GM12878 (cell line): ENCODE data around the gene PHC2. TPM values are rescaled to one million over a fixed set of nuclear protein-coding genes. Genes with fewer than 3 reads are reported as not detected.

ENCODE experiments used
- CBX3 ChIP-seq: fragments of 200-600 bp; sonication (generic); IDR thresholded peaks from 2 replicates; pipeline ENCODE4 v1.6.1; 2016; ENCODE audit warnings: low read depth, borderline replicate concordance
- ETV6 ChIP-seq, 2 experiments: fragments of 450-650 bp in 1 of 2; IDR thresholded peaks in 1 of 2; conservative IDR thresholded peaks in 1 of 2; 2 replicates each; pipeline ENCODE4 v1.6.1; 2014; ENCODE audit warnings: antibody characterized with exemption in 1 of 2, borderline replicate concordance in 1 of 2, low read depth in 1 of 2, mild to moderate bottlenecking in 1 of 2, moderate library complexity in 1 of 2
- GABPA ChIP-seq: IDR thresholded peaks from 2 replicates; pipeline ENCODE4 v1.6.1; 2014; ENCODE audit warnings: antibody characterized with exemption, low read depth, mild to moderate bottlenecking, inconsistent platforms
- JUNB ChIP-seq: IDR thresholded peaks from 2 replicates; pipeline ENCODE4 v1.6.1; 2016; ENCODE audit warnings: antibody characterized with exemption, mild to moderate bottlenecking
- MEF2A ChIP-seq: IDR thresholded peaks from 2 replicates; pipeline ENCODE4 v1.6.1; 2011; ENCODE audit warnings: low read depth, mild to moderate bottlenecking, low read length, moderate library complexity; ENCODE audit not compliant: insufficient read depth
- MTA2 ChIP-seq: fragments of 450-650 bp; IDR thresholded peaks from 2 replicates; pipeline ENCODE4 v1.6.1; 2016; ENCODE audit warnings: low read depth, mild to moderate bottlenecking, moderate library complexity
- NBN ChIP-seq: fragments of 450-650 bp; IDR thresholded peaks from 2 replicates; pipeline ENCODE4 v1.6.1; 2016
- NR2F1 ChIP-seq: fragments of 450-650 bp; conservative IDR thresholded peaks from 2 replicates; pipeline ENCODE4 v1.6.1; 2017; ENCODE audit warnings: mild to moderate bottlenecking
- SIX5 ChIP-seq: IDR thresholded peaks from 2 replicates; pipeline ENCODE4 v1.6.1; 2011; ENCODE audit warnings: mild to moderate bottlenecking, low read depth, low read length, moderate library complexity; ENCODE audit not compliant: severe bottlenecking
- SREBF2 ChIP-seq: IDR thresholded peaks from 2 replicates; pipeline ENCODE4 v1.6.1; 2012; ENCODE audit warnings: mild to moderate bottlenecking, low read length
- ZBED1 ChIP-seq: IDR thresholded peaks from 2 replicates; pipeline ENCODE4 v1.6.1; 2016; ENCODE audit warnings: borderline replicate concordance
- polyA plus RNA-seq, 11 experiments: library from polyadenylated mRNA; depleted of rRNA in 4 of 11; unstranded in 6 of 11; stranded (reverse) in 5 of 11; fragments of >200 nt; fragmentation: Nextera tagmentation in 4 of 11; fragmentation: Illumina TruSeq in 1 of 11; extraction: Ambion mirVana in 4 of 11; extraction: Trizol in 1 of 11; gene quantifications; 1 replicate in 1 of 11; 2 replicates in 10 of 11; pipeline versions ENCODE4 v1.2.1 to v1.2.3, GENCODE V29; 2011 to 2016; ENCODE audit warnings: inconsistent platforms in 2 of 11, missing spikeins in 2 of 11, low read depth in 1 of 11
- total RNA-seq, 4 experiments: library from RNA; depleted of rRNA in 3 of 4; stranded (reverse); fragments of >200 nt in 3 of 4; fragmentation: Illumina TruSeq in 1 of 4; extraction: Trizol in 1 of 4; gene quantifications; 2 replicates each; pipeline versions ENCODE4 v1.2.1 to v1.2.3, GENCODE V29; 2013 to 2021
- TF ChIP-seq, protein P1 (sequence below): IDR thresholded peaks from 2 replicates; pipeline ENCODE4 v1.6.1; 2012; ENCODE audit warnings: low read length, inconsistent platforms
- TF ChIP-seq, protein P2 (sequence below): IDR thresholded peaks from 2 replicates; pipeline ENCODE4 v1.6.1; 2012; ENCODE audit warnings: low read depth, low read length, improper control_type of control experiment
- TF ChIP-seq, protein P3 (sequence below): fragments of 450-650 bp; IDR thresholded peaks from 2 replicates; pipeline ENCODE4 v1.6.1; 2017; ENCODE audit warnings: mild to moderate bottlenecking

PHC2 gene
- total and polyA plus RNA-seq, 10 of the 15 experiments (the other 5 are each of a cell fraction or from before 2014, with no cell fraction given), result 2.0 to 35.9 (median 16.4) TPM

DNA sequence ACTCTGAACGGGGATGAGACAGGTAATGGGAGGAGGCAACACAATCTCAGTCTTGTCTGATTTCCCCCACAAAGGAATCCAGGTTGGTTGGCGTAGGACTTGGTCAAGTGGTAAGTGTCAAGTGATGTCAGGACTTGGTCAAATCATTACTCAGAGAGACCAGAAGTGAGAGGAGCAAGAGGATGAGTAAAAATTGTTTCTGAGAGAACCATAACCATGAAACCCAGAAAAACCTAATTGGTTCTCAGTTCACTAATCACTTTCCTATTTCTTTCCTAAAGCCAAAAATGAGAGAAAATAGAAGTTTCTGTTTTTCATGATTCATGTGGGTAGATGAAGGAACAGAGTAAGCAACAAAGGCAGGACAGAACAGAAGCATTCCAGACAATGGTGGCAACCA, 5.0 kb downstream of the PHC2 start (continued):
- TF ChIP-seq MEF2A, result 0 out of 2 replicates have a peak, but pooled peaks have one; percentile 42
- TF ChIP-seq ZBED1, result no peak
- no peak for TF ChIP-seq NBN
- TF ChIP-seq SREBF2, result no peak
- TF ChIP-seq JUNB, result peak; percentile 55
- TF ChIP-seq, protein P1, sequence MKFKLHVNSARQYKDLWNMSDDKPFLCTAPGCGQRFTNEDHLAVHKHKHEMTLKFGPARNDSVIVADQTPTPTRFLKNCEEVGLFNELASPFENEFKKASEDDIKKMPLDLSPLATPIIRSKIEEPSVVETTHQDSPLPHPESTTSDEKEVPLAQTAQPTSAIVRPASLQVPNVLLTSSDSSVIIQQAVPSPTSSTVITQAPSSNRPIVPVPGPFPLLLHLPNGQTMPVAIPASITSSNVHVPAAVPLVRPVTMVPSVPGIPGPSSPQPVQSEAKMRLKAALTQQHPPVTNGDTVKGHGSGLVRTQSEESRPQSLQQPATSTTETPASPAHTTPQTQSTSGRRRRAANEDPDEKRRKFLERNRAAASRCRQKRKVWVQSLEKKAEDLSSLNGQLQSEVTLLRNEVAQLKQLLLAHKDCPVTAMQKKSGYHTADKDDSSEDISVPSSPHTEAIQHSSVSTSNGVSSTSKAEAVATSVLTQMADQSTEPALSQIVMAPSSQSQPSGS, result peak; percentile 55; the same call in 1 of the 2 replicates
- TF ChIP-seq, protein P2, sequence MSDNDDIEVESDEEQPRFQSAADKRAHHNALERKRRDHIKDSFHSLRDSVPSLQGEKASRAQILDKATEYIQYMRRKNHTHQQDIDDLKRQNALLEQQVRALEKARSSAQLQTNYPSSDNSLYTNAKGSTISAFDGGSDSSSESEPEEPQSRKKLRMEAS, result no peak
- TF ChIP-seq SIX5, result no peak
- TF ChIP-seq, protein P3, sequence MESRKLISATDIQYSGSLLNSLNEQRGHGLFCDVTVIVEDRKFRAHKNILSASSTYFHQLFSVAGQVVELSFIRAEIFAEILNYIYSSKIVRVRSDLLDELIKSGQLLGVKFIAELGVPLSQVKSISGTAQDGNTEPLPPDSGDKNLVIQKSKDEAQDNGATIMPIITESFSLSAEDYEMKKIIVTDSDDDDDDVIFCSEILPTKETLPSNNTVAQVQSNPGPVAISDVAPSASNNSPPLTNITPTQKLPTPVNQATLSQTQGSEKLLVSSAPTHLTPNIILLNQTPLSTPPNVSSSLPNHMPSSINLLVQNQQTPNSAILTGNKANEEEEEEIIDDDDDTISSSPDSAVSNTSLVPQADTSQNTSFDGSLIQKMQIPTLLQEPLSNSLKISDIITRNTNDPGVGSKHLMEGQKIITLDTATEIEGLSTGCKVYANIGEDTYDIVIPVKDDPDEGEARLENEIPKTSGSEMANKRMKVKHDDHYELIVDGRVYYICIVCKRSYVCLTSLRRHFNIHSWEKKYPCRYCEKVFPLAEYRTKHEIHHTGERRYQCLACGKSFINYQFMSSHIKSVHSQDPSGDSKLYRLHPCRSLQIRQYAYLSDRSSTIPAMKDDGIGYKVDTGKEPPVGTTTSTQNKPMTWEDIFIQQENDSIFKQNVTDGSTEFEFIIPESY, result no peak
- TF ChIP-seq GABPA, result no peak
- 0 out of 4 replicates have a peak, but pooled peaks of 1 of the 2 experiments have one; percentile 37 for TF ChIP-seq ETV6 (conservative IDR thresholded peaks at IDR 0.05 in 1 of 2, IDR thresholded peaks at IDR 0.05 in 1 of 2; ENCODE audit: borderline replicate concordance in 1 of 2, low read depth in 1 of 2)
- TF ChIP-seq CBX3, result no peak
- TF ChIP-seq MTA2, result peak; percentile 72; the same call in 1 of the 2 replicates
- no peak; the same call in 1 of the 2 replicates for TF ChIP-seq NR2F1
